Lower lobe of right lung (tissue), 2 donors: ENCODE data around the gene MYL6. TPM values are rescaled to one million over a fixed set of nuclear protein-coding genes. Genes with fewer than 3 reads are reported as not detected.

Experiments used
- ATAC-seq, 2 donors: fragments of 200-7000 bp; cut with Tn5 transposase; one replicate each; pipeline ENCODE4 v1.9.1; 2020 to 2022; ENCODE audit warnings: mild to moderate bottlenecking in 2 of 2, moderate library complexity in 2 of 2
- DNase-seq: peaks from one replicate; pipeline ENCODE4 v3.0.0-alpha.2; 2020
- H3K27ac ChIP-seq: fragments of 200-600 bp; one replicate; pipeline ENCODE4 v1.8.0; 2022
- H3K27me3 ChIP-seq: fragments of 200-600 bp; one replicate; pipeline ENCODE4 v1.8.0; 2022; ENCODE audit warnings: low read depth
- H3K36me3 ChIP-seq: fragments of 200-600 bp; one replicate; pipeline ENCODE4 v1.8.0; 2022; ENCODE audit warnings: mild to moderate bottlenecking
- H3K4me1 ChIP-seq: fragments of 200-600 bp; one replicate; pipeline ENCODE4 v1.8.0; 2022
- H3K4me3 ChIP-seq: fragments of 200-600 bp; one replicate; pipeline ENCODE4 v1.8.0; 2022; ENCODE audit warnings: mild to moderate bottlenecking
- H3K9me3 ChIP-seq: fragments of 200-600 bp; one replicate; pipeline ENCODE4 v1.8.0; 2022
- intact Hi-C: fragments of 100-400 bp; cut with DNase I; formaldehyde crosslinking; loops from one replicate; pipeline ENCODE4 v1.11.0; 2022
- total RNA-seq: library from RNA; stranded (reverse); fragmentation: NEBNext Ultra II Directional; extraction: Animal tissue kit (Norgen Biotek cat#: 25700); gene quantifications from one replicate; pipeline ENCODE4 v1.2.1, GENCODE V29; 2021
- TF ChIP-seq, protein P1 (sequence below): fragments of 200-600 bp; IDR thresholded peaks from one replicate; pipeline ENCODE4 v1.8.0; 2022; ENCODE audit warnings: antibody characterized with exemption, mild to moderate bottlenecking
- donor health status: DM: no; HTN: yes; CAD: no; lungs with severe emphysema.

Gene MYL6
- total RNA-seq, 1 donor from 2014 or later, result 1,292 TPM

DNA sequence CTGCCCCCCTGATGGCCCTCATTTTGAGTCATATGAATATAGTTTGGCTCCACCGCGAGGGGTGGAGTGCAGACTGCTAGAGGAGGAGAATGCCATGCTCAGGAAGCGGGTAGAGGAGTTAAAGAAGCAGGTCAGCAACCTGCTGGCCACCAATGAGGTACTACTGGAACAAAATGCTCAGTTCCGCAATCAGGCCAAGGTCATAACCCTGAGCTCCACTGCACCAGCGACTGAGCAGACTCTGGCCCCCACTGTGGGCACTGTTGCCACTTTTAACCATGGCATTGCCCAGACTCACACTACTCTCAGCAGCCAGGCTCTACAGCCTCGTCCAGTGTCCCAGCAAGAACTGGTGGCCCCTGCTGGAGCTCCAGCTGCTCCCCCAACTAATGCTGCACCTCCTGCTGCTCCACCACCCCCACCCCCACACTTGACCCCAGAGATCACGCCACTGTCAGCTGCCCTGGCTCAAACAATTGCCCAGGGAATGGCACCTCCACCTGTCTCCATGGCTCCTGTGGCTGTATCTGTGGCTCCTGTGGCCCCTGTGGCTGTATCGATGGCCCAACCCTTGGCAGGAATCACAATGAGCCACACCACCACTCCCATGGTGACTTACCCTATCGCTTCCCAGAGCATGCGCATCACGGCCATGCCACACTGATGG lies 36.8 kb upstream of the MYL6 start:
- no peak overlapping the region for H3K4me3 ChIP-seq
- TF ChIP-seq, protein P1, sequence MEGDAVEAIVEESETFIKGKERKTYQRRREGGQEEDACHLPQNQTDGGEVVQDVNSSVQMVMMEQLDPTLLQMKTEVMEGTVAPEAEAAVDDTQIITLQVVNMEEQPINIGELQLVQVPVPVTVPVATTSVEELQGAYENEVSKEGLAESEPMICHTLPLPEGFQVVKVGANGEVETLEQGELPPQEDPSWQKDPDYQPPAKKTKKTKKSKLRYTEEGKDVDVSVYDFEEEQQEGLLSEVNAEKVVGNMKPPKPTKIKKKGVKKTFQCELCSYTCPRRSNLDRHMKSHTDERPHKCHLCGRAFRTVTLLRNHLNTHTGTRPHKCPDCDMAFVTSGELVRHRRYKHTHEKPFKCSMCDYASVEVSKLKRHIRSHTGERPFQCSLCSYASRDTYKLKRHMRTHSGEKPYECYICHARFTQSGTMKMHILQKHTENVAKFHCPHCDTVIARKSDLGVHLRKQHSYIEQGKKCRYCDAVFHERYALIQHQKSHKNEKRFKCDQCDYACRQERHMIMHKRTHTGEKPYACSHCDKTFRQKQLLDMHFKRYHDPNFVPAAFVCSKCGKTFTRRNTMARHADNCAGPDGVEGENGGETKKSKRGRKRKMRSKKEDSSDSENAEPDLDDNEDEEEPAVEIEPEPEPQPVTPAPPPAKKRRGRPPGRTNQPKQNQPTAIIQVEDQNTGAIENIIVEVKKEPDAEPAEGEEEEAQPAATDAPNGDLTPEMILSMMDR, result no peak
- no peaks in the 10 kb centered on the region for H3K9me3 ChIP-seq
- peaks cover 40% of the 10 kb centered on the region for H3K4me1 ChIP-seq
- H3K36me3 ChIP-seq, result peaks cover 24% of the 10 kb centered on the region
- no peak for DNase-seq
- no peaks in the 10 kb centered on the region for H3K27me3 ChIP-seq
- intact Hi-C loops, result no loop called here
- ATAC-seq, result no peak
- H3K27ac ChIP-seq, result no peak overlapping the region

DNA sequence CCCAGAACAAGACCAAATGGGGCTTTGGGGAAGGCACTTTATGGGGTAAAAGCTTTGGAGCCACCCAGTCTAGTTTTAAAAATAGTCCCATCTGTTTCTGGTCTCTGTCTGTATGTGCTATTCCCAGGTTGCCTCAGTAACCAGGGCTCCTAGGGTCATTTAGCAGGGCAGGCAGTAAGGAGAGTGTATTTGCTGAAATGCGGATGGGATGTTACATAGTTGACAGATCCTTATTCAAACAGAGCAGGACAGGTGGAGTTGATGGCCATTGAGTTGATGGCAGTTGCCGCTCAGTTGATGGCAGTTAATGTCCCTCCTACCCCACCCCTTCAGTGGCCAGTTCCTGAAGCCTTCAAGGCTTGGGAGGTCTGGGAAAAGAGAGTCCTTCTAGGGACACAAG lies 35.5 kb upstream of the MYL6 start:
- intact Hi-C loops, result no loop called here
- TF ChIP-seq, protein P1, result no peak

GRCh38 chr12:56124133-56124532 lies 34.0 kb upstream of the MYL6 start:
- Histone ChIP-seq H3K27me3 (no peaks in the 10 kb centered on the region), H3K4me3 (no peak overlapping the region), H3K36me3 (peaks cover 24% of the 10 kb centered on the region), H3K4me1 (peaks cover 46% of the 10 kb centered on the region), H3K9me3 (no peaks in the 10 kb centered on the region), H3K27ac (no peak overlapping the region)
- TF ChIP-seq, protein P1, result no peak
- intact Hi-C loops, result no loop called here
- DNase-seq (no peak), ATAC-seq (no peak)

More for the DNA sequence above, 35.5 kb upstream of the MYL6 start:
- Histone ChIP-seq H3K9me3 (no peaks in the 10 kb centered on the region), H3K4me1 (peaks cover 53% of the 10 kb centered on the region), H3K4me3 (no peak overlapping the region), H3K36me3 (peaks cover 24% of the 10 kb centered on the region), H3K27ac (no peak overlapping the region), H3K27me3 (no peaks in the 10 kb centered on the region)
- ATAC-seq (no peak), DNase-seq (no peak)

- DNase-seq (no peak), ATAC-seq (no peak)
- Histone ChIP-seq H3K36me3 (peaks cover 19% of the 10 kb centered on the region), H3K9me3 (no peaks in the 10 kb centered on the region), H3K4me3 (peak overlapping the region; percentile 89), H3K27me3 (no peaks in the 10 kb centered on the region), H3K27ac (peak overlapping the region; percentile 88), H3K4me1 (peaks cover 48% of the 10 kb centered on the region)
- TF ChIP-seq, protein P1, result no peak
- intact Hi-C loops, result no loop called here
Measured at GRCh38 chr12:56126732-56127239, 31.4 kb upstream of the MYL6 start.

- TF ChIP-seq, protein P1, result no peak
- ATAC-seq (no peak), DNase-seq (no peak)
- H3K27ac ChIP-seq, result peak overlapping the region; percentile 88
- H3K36me3 ChIP-seq, result peaks cover 24% of the 10 kb centered on the region
- H3K4me1 ChIP-seq, result peaks cover 48% of the 10 kb centered on the region
- no peaks in the 10 kb centered on the region for H3K27me3 ChIP-seq
- peak overlapping the region; percentile 89 for H3K4me3 ChIP-seq
- no peaks in the 10 kb centered on the region for H3K9me3 ChIP-seq
- intact Hi-C loops, result no loop called here
Measured at GRCh38 chr12:56127485-56127887, 30.7 kb upstream of the MYL6 start.
